Chondrocyte (in vitro differentiated cells): ENCODE data around the gene PACS1. TPM values are rescaled to one million over a fixed set of nuclear protein-coding genes. Genes with fewer than 3 reads are reported as not detected.

Experiments used
- DNase-seq: peaks from one replicate; pipeline ENCODE4 v3.0.0; 2021; ENCODE audit warnings: mixed read lengths, low spot score
- H3K27ac Mint-ChIP-seq: one replicate; pipeline ENCODE4 v1.8.0; 2021; ENCODE audit warnings: mild to moderate bottlenecking, moderate library complexity, mixed read lengths; ENCODE audit not compliant: unreplicated experiment
- H3K27me3 Mint-ChIP-seq: 2 replicates; pipeline ENCODE4 v1.8.0; 2021; ENCODE audit warnings: low read depth, mixed read lengths
- H3K36me3 Mint-ChIP-seq: 2 replicates; pipeline ENCODE4 v1.8.0; 2021; ENCODE audit warnings: low read depth, mixed read lengths
- H3K4me1 Mint-ChIP-seq: 2 replicates; pipeline ENCODE4 v1.8.0; 2021; ENCODE audit warnings: low read depth, mild to moderate bottlenecking, mixed read lengths
- H3K4me3 Mint-ChIP-seq: one replicate; pipeline ENCODE4 v1.8.0; 2021; ENCODE audit warnings: mild to moderate bottlenecking, moderate library complexity, mixed read lengths; ENCODE audit not compliant: unreplicated experiment
- H3K9me3 Mint-ChIP-seq: 2 replicates; pipeline ENCODE4 v1.8.0; 2021; ENCODE audit warnings: low read depth, mixed read lengths
- CTCF ChIP-seq: fragments of 200-600 bp; sonication (generic); IDR thresholded peaks from 2 replicates; pipeline ENCODE4 v1.5.0; 2021; ENCODE audit warnings: antibody characterized with exemption, mild to moderate bottlenecking, moderate library complexity
- total RNA-seq: library from RNA; stranded (reverse); gene quantifications from 3 replicates; pipeline ENCODE4 v1.2.1, GENCODE V29; 2021

PACS1 gene
- total RNA-seq, 1 donor from 2014 or later: 90.7 TPM

GRCh38 chr11:66264914-66265313 lies 194.8 kb downstream of the PACS1 start:
- Mint-ChIP-seq H3K4me3 (no peak overlapping the region), H3K36me3 (peaks cover 17% of the 10 kb centered on the region), H3K27ac (no peak overlapping the region), H3K4me1 (peaks cover 20% of the 10 kb centered on the region), H3K9me3 (no peaks in the 10 kb centered on the region), H3K27me3 (no peaks in the 10 kb centered on the region)
- no peak for DNase-seq
- peak; percentile 67 for TF ChIP-seq CTCF

- H3K4me1 Mint-ChIP-seq: peaks cover 25% of the 10 kb centered on the region
- no peak for DNase-seq
- no peak for TF ChIP-seq CTCF
- no peaks in the 10 kb centered on the region for H3K27me3 Mint-ChIP-seq
- no peaks in the 10 kb centered on the region for H3K9me3 Mint-ChIP-seq
- peaks cover 15% of the 10 kb centered on the region for H3K36me3 Mint-ChIP-seq
- no peak overlapping the region for H3K4me3 Mint-ChIP-seq
- H3K27ac Mint-ChIP-seq: no peak overlapping the region
These were observed 195.7 kb downstream of the PACS1 start for GRCh38 chr11:66265531-66266377.

GRCh38 chr11:66266378-66267038 lies 196.4 kb downstream of the PACS1 start:
- H3K27ac Mint-ChIP-seq: peak overlapping the region; percentile 98
- H3K27me3 Mint-ChIP-seq: no peaks in the 10 kb centered on the region
- DNase-seq: no peak
- no peak for TF ChIP-seq CTCF
- H3K36me3 Mint-ChIP-seq: peaks cover 17% of the 10 kb centered on the region
- peaks cover 26% of the 10 kb centered on the region for H3K4me1 Mint-ChIP-seq
- peak overlapping the region; percentile 93 for H3K4me3 Mint-ChIP-seq
- H3K9me3 Mint-ChIP-seq: no peaks in the 10 kb centered on the region

GRCh38 chr11:66267039-66267378 lies 196.9 kb downstream of the PACS1 start:
- no peak for DNase-seq
- H3K4me3 Mint-ChIP-seq: peak overlapping the region; percentile 93
- H3K27me3 Mint-ChIP-seq: no peaks in the 10 kb centered on the region
- peaks cover 17% of the 10 kb centered on the region for H3K36me3 Mint-ChIP-seq
- peaks cover 26% of the 10 kb centered on the region for H3K4me1 Mint-ChIP-seq
- peak overlapping the region; percentile 98 for H3K27ac Mint-ChIP-seq
- no peaks in the 10 kb centered on the region for H3K9me3 Mint-ChIP-seq
- peak; percentile 31 for TF ChIP-seq CTCF

- Mint-ChIP-seq H3K27me3 (no peaks in the 10 kb centered on the region), H3K27ac (peak overlapping the region; percentile 98), H3K4me3 (peak overlapping the region; percentile 93), H3K9me3 (no peaks in the 10 kb centered on the region), H3K4me1 (peaks cover 26% of the 10 kb centered on the region), H3K36me3 (peaks cover 21% of the 10 kb centered on the region)
- no peak for DNase-seq
- peak; percentile 46 for TF ChIP-seq CTCF
These were observed 197.5 kb downstream of the PACS1 start for GRCh38 chr11:66267379-66268243.
